Measurements from ENCODE around the gene TRIM36.

TRIM36 gene

GRCh38 chr5:115166744-115167393 is 2.8 kb downstream of the TRIM36 start:
- no peak for DNase-seq (ENCODE audit: low spot score)

GRCh38 chr5:115165790-115166189 is 3.9 kb downstream of the TRIM36 start:
- DNase-seq (ENCODE audit: low spot score), result no peak

GRCh38 chr5:115160975-115161475 is 8.7 kb downstream of the TRIM36 start:
- DNase-seq (ENCODE audit: low spot score), result no peak

- no peak for DNase-seq (ENCODE audit: low spot score)
These were observed 18.4 kb downstream of the TRIM36 start for GRCh38 chr5:115151208-115151805.

GRCh38 chr5:115150512-115150911 is 19.2 kb downstream of the TRIM36 start:
- DNase-seq (ENCODE audit: low spot score), result no peak

- no peak for DNase-seq (ENCODE audit: low spot score)
These were observed 22.7 kb downstream of the TRIM36 start for GRCh38 chr5:115147052-115147451.

GRCh38 chr5:115136294-115136693 is 33.4 kb downstream of the TRIM36 start:
- DNase-seq (ENCODE audit: low spot score), result no peak

GRCh38 chr5:115132465-115132864 is 37.2 kb downstream of the TRIM36 start:
- no peak for DNase-seq (ENCODE audit: low spot score)

- no peak for DNase-seq (ENCODE audit: low spot score)
These were observed 43.4 kb downstream of the TRIM36 start for GRCh38 chr5:115126303-115126702.

- no peak for DNase-seq (ENCODE audit: low spot score)
These were observed 45.0 kb downstream of the TRIM36 start for GRCh38 chr5:115124741-115125140.

- no peak for DNase-seq (ENCODE audit: low spot score)
These were observed 53.7 kb downstream of the TRIM36 start for GRCh38 chr5:115116001-115116400.

GRCh38 chr5:115109840-115110239 is 59.9 kb downstream of the TRIM36 start:
- no peak for DNase-seq (ENCODE audit: low spot score)

- DNase-seq (ENCODE audit: low spot score), result no peak
These were observed 60.4 kb downstream of the TRIM36 start for GRCh38 chr5:115109356-115109755.

GRCh38 chr5:115100319-115100955 is 69.3 kb downstream of the TRIM36 start:
- DNase-seq (ENCODE audit: low spot score), result no peak

- DNase-seq (ENCODE audit: low spot score), result no peak
These were observed 71.5 kb downstream of the TRIM36 start for GRCh38 chr5:115098041-115098702.

- DNase-seq (ENCODE audit: low spot score), result no peak
These were observed 72.5 kb downstream of the TRIM36 start for GRCh38 chr5:115097236-115097635.

GRCh38 chr5:115096034-115096769 is 73.5 kb downstream of the TRIM36 start:
- no peak for DNase-seq (ENCODE audit: low spot score)

GRCh38 chr5:115087951-115088350 is 81.8 kb downstream of the TRIM36 start:
- no peak for DNase-seq (ENCODE audit: low spot score)

- DNase-seq (ENCODE audit: low spot score), result no peak
These were observed 83.2 kb downstream of the TRIM36 start for GRCh38 chr5:115086473-115086872.

- no peak for DNase-seq (ENCODE audit: low spot score)
These were observed 85.4 kb downstream of the TRIM36 start for GRCh38 chr5:115084246-115084793.

GRCh38 chr5:115079924-115080623 is 89.6 kb downstream of the TRIM36 start:
- DNase-seq (ENCODE audit: low spot score), result no peak
